Omental fat pad (tissue), 4 donors: Measurements from ENCODE around the gene CYP4F8. TPM values are rescaled to one million over a fixed set of nuclear protein-coding genes. Genes with fewer than 3 reads are reported as not detected.

Experiments used
- ATAC-seq: fragments of 150-250 bp; one replicate; pipeline ENCODE4 v1.9.1; 2016; ENCODE audit warnings: mild to moderate bottlenecking, moderate library complexity; ENCODE audit not compliant: low FRiP score
- DNase-seq: peaks from one replicate; pipeline ENCODE4 v3.0.0-alpha.2; 2019; ENCODE audit warnings: low spot score
- CTCF ChIP-seq, 3 donors: fragments of 450-650 bp; IDR thresholded peaks; one replicate each; pipeline ENCODE4 v1.5.1; 2016 to 2017; ENCODE audit warnings: antibody characterized with exemption in 3 of 3, mild to moderate bottlenecking in 3 of 3, moderate library complexity in 2 of 3
- total RNA-seq, 4 donors: library from RNA; depleted of rRNA; stranded (reverse); fragments of >200 nt; gene quantifications; one replicate each; pipeline ENCODE4 v1.1.0, GENCODE V29; 2016

CYP4F8 gene
- total RNA-seq, 4 donors from 2014 or later = not detected

DNA sequence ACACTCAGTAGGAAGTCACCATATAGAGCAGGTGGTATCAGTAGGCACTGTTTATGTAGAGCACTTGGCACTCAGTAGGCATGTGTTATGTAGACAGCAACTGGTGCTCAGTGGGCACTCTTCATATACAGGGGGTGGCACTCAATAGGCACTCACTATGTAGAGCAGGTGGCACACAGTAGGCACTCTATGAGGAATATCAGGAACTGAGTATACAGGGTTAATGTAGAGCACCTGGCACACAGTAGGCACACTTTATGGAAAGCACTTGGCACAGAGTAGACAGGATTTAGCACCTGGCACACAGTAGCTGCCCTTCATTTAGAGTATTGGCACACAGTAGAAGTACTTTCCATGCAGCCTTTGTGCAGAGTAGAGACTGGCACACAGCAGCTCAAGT lies 24.6 kb downstream of the CYP4F8 start:
- DNase-seq (no peak), ATAC-seq (no peak)
- TF ChIP-seq CTCF (IDR thresholded peaks at IDR 0.05) = no peak

- ATAC-seq (peak; percentile 43), DNase-seq (no peak)
- TF ChIP-seq CTCF (IDR thresholded peaks at IDR 0.05) = no peak
These were observed 25.4 kb downstream of the CYP4F8 start, which contains the start of gene CYP4F3 for GRCh38 chr19:15640294-15640903. Gene CYP4F3 (plus strand): TSS chr19:15640897. CDS start chr19:15641416, 519 bp downstream.

DNA sequence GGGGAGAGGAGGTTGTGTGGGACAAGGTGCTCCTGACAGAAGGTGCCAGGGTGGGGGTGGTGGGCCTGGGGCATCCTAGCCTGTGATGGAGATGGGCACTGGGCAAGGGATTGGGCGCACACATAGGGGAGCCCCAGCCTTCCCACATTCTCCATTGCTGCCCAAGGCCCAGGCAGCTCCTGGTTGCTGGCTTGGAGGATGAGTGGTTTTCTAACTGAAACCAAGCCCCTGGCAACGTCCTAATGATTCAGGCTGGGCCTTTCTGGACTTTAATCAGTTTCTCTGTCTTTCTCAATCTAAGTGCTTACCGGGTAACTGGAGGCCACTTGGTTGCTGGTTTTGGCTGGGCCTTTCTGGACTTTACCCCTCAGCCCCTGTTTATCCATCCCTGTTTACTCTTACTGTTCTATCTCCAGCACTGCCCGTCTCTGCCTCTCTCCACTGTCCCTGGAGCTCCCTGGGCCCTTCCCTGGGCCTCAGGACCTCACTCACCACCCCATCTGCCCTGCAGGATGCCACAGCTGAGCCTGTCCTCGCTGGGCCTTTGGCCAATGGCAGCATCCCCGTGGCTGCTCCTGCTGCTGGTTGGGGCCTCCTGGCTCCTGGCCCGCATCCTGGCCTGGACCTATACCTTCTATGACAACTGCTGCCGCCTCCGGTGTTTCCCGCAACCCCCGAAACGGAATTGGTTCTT lies 26.0 kb downstream of the CYP4F8 start:
- TF ChIP-seq CTCF (IDR thresholded peaks at IDR 0.05) = no peak
- DNase-seq (no peak), ATAC-seq (peak; percentile 28)

DNA sequence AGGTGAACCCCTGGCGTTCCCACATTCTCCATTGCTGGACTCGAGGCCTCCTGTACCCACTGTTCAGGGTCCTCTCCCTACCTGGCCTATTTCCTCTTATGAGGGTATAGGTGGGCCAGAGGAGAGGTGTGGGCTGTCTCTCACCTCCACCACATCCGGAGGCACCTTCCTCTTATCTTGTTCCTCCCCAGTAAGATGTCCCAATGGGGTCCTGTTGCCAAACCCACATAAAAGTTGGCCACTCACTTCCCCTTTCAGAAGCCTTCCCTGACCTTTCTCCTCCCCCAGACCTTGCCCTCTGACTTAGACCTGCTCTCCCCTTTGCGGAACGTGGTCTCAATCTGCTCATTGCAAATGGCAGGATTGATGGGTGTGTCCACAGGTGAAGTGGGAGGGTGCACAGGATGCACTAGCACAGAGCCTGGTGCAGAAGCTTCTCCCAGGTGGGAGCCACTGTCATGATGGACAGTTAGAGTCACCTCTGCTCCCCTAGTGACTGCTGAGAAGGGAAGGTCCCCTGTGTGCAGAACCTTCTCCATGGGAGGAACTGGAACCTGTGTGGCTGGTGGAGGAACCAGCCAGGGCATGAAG lies 27.0 kb downstream of the CYP4F8 start:
- no peak for DNase-seq
- no peak for TF ChIP-seq CTCF (IDR thresholded peaks at IDR 0.05)
- ATAC-seq = no peak

- TF ChIP-seq CTCF (IDR thresholded peaks at IDR 0.05) = no peak
- no peak for ATAC-seq
- no peak for DNase-seq
These were observed 27.8 kb downstream of the CYP4F8 start for GRCh38 chr19:15642807-15643206.

GRCh38 chr19:15643387-15643786 lies 28.4 kb downstream of the CYP4F8 start:
- TF ChIP-seq CTCF (IDR thresholded peaks at IDR 0.05) = no peak
- DNase-seq (no peak), ATAC-seq (no peak)
